HepG2 (cell line): Measurements from ENCODE around the gene CSNK1G1. TPM values are rescaled to one million over a fixed set of nuclear protein-coding genes. Genes with fewer than 3 reads are reported as not detected.

ENCODE experiments used
- CHD4 ChIP-seq: fragments of 200-600 bp; sonication (generic); IDR thresholded peaks from 2 replicates; pipeline ENCODE4 v1.7.0; 2017; ENCODE audit warnings: mild to moderate bottlenecking, low read length, borderline replicate concordance
- HMG20B ChIP-seq: conservative IDR thresholded peaks from 2 replicates; pipeline ENCODE4 v1.6.1; 2016; ENCODE audit warnings: missing genetic modification reagents, missing compliant biosample characterization
- JUNB ChIP-seq: sonication (generic); formaldehyde crosslinking; IDR thresholded peaks from 2 replicates; pipeline ENCODE4 v1.8.0; 2022; ENCODE audit warnings: missing genetic modification reagents, mild to moderate bottlenecking, borderline replicate concordance
- KAT2B ChIP-seq: fragments of 150-350 bp; IDR thresholded peaks from 2 replicates; pipeline ENCODE4 v1.6.1; 2014; ENCODE audit warnings: low read depth, low read length, borderline replicate concordance
- KDM5A ChIP-seq: fragments of 200-600 bp; sonication (generic); IDR thresholded peaks from 2 replicates; pipeline ENCODE4 v1.7.0; 2018; ENCODE audit warnings: antibody characterized with exemption, mild to moderate bottlenecking, low read length, borderline replicate concordance
- NAIF1 ChIP-seq: sonication (generic); formaldehyde crosslinking; IDR thresholded peaks from 2 replicates; pipeline ENCODE4 v1.5.0; 2020; ENCODE audit warnings: mild to moderate bottlenecking, missing genetic modification reagents, borderline replicate concordance
- NR0B2 ChIP-seq: sonication (generic); formaldehyde crosslinking; IDR thresholded peaks from 2 replicates; pipeline ENCODE4 v1.4.0; 2020; ENCODE audit warnings: mild to moderate bottlenecking, missing genetic modification reagents
- RELA ChIP-seq: sonication (generic); formaldehyde crosslinking; IDR thresholded peaks from 2 replicates; pipeline ENCODE4 v1.4.0; 2020; ENCODE audit warnings: missing genetic modification reagents
- SSRP1 ChIP-seq: IDR thresholded peaks from 2 replicates; pipeline ENCODE4 v1.6.1; 2016; ENCODE audit warnings: control low read depth
- ZNF275 ChIP-seq: sonication (generic); formaldehyde crosslinking; IDR thresholded peaks from 2 replicates; pipeline ENCODE4 v1.8.0; 2022; ENCODE audit warnings: missing genetic modification reagents, mild to moderate bottlenecking, inconsistent platforms, borderline replicate concordance
- ZNF549 ChIP-seq: sonication (generic); formaldehyde crosslinking; IDR thresholded peaks from 2 replicates; pipeline ENCODE4 v1.5.0; 2020; ENCODE audit warnings: missing genetic modification reagents
- ZNF564 ChIP-seq: sonication (generic); formaldehyde crosslinking; IDR thresholded peaks from 2 replicates; pipeline ENCODE4 v1.8.1; 2023; ENCODE audit warnings: mild to moderate bottlenecking, missing genetic modification reagents
- ZNF770 ChIP-seq: sonication (generic); formaldehyde crosslinking; IDR thresholded peaks from 2 replicates; pipeline ENCODE4 v1.5.0; 2020; ENCODE audit warnings: mild to moderate bottlenecking, missing genetic modification reagents
- ZNF839 ChIP-seq: sonication (generic); formaldehyde crosslinking; IDR thresholded peaks from 2 replicates; pipeline ENCODE4 v1.4.0; 2020; ENCODE audit warnings: missing genetic modification reagents, mild to moderate bottlenecking, borderline replicate concordance
- polyA plus RNA-seq, 8 experiments: library from polyadenylated mRNA; depleted of rRNA in 3 of 8; stranded (reverse) in 7 of 8; unstranded in 1 of 8; fragments of >200 nt; fragmentation: Illumina TruSeq in 4 of 8; extraction: Trizol in 4 of 8; gene quantifications; 2 replicates each; pipeline versions ENCODE4 v1.2.1 to v1.2.3, GENCODE V29; 2011 to 2016; ENCODE audit warnings: low read depth in 4 of 8, missing spikeins in 1 of 8, mixed read lengths in 1 of 8; ENCODE audit not compliant: insufficient read depth in 1 of 8
- total RNA-seq, 5 experiments: library from RNA; depleted of rRNA; stranded (reverse); fragments of >200 nt; fragmentation: Illumina TruSeq; extraction: Trizol; gene quantifications; 2 replicates each; pipeline ENCODE4 v1.2.3, GENCODE V29; 2016; ENCODE audit warnings: low read depth in 1 of 5
- TF ChIP-seq, protein P1 (sequence below): sonication (generic); formaldehyde crosslinking; IDR thresholded peaks from 2 replicates; pipeline ENCODE4 v1.4.0; 2020; ENCODE audit warnings: missing genetic modification reagents
- TF ChIP-seq, protein P2 (sequence below): sonication (generic); formaldehyde crosslinking; IDR thresholded peaks from 2 replicates; pipeline ENCODE4 v1.4.0; 2020; ENCODE audit warnings: missing genetic modification reagents

CSNK1G1 gene
- total and polyA plus RNA-seq, 2 of the 13 experiments (the other 11 are each of a cell fraction or from before 2014, with no cell fraction given), result 8.5 to 12.6 TPM

DNA sequence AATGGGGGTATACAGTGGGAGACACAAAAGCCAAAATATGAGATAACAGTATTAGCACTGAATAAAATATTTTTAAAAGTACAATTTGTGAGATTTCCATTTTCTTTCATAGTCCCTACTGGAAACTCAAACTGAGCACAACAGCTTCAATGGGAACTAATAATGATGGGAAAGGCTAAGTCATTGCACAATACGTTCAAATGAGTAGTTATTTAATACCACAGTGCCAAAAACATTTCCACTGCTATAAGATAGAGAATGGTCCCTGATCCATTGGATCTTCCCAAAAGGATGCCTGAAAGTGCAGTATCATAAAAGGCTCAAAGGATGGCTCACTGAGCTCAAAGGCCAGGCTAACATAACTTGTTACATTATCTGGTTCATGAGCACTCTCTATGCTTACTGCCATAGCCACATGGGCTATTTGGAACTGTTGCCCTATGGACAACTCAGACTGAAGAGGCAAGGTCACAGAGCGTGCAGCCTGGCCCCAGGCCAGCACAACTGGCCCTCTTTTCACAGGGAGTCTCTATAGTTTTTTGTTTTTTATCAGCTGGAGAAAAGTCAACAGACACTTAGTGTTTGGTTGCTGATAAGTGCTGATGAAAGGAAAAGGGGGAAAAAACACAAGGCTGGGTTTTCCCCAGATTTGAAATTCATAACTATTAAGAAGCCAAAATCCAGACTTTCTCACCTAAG is 139.1 kb downstream of the CSNK1G1 start (continued):
- TF ChIP-seq, protein P1, sequence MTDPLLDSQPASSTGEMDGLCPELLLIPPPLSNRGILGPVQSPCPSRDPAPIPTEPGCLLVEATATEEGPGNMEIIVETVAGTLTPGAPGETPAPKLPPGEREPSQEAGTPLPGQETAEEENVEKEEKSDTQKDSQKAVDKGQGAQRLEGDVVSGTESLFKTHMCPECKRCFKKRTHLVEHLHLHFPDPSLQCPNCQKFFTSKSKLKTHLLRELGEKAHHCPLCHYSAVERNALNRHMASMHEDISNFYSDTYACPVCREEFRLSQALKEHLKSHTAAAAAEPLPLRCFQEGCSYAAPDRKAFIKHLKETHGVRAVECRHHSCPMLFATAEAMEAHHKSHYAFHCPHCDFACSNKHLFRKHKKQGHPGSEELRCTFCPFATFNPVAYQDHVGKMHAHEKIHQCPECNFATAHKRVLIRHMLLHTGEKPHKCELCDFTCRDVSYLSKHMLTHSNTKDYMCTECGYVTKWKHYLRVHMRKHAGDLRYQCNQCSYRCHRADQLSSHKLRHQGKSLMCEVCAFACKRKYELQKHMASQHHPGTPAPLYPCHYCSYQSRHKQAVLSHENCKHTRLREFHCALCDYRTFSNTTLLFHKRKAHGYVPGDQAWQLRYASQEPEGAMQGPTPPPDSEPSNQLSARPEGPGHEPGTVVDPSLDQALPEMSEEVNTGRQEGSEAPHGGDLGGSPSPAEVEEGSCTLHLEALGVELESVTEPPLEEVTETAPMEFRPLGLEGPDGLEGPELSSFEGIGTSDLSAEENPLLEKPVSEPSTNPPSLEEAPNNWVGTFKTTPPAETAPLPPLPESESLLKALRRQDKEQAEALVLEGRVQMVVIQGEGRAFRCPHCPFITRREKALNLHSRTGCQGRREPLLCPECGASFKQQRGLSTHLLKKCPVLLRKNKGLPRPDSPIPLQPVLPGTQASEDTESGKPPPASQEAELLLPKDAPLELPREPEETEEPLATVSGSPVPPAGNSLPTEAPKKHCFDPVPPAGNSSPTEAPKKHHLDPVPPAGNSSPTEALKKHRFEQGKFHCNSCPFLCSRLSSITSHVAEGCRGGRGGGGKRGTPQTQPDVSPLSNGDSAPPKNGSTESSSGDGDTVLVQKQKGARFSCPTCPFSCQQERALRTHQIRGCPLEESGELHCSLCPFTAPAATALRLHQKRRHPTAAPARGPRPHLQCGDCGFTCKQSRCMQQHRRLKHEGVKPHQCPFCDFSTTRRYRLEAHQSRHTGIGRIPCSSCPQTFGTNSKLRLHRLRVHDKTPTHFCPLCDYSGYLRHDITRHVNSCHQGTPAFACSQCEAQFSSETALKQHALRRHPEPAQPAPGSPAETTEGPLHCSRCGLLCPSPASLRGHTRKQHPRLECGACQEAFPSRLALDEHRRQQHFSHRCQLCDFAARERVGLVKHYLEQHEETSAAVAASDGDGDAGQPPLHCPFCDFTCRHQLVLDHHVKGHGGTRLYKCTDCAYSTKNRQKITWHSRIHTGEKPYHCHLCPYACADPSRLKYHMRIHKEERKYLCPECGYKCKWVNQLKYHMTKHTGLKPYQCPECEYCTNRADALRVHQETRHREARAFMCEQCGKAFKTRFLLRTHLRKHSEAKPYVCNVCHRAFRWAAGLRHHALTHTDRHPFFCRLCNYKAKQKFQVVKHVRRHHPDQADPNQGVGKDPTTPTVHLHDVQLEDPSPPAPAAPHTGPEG (CRISPR knock-in tag), result no peak
- TF ChIP-seq SSRP1 (CRISPR knock-in tag) (no peak), HMG20B (CRISPR knock-in tag) (peak; percentile 67; the same call in 1 of the 2 replicates), ZNF549 (CRISPR knock-in tag) (no peak), RELA (CRISPR knock-in tag) (peak; percentile 96; the same call in 1 of the 2 replicates), ZNF564 (CRISPR knock-in tag) (no peak), ZNF275 (CRISPR knock-in tag) (no peak), ZNF839 (CRISPR knock-in tag) (no peak), KDM5A (0 out of 2 replicates have a peak, but pooled peaks have one; percentile 24), KAT2B (no peak), NR0B2 (CRISPR knock-in tag) (no peak), JUNB (CRISPR knock-in tag) (no peak), CHD4 (no peak), ZNF770 (CRISPR knock-in tag) (no peak), NAIF1 (CRISPR knock-in tag) (no peak)
- TF ChIP-seq, protein P2, sequence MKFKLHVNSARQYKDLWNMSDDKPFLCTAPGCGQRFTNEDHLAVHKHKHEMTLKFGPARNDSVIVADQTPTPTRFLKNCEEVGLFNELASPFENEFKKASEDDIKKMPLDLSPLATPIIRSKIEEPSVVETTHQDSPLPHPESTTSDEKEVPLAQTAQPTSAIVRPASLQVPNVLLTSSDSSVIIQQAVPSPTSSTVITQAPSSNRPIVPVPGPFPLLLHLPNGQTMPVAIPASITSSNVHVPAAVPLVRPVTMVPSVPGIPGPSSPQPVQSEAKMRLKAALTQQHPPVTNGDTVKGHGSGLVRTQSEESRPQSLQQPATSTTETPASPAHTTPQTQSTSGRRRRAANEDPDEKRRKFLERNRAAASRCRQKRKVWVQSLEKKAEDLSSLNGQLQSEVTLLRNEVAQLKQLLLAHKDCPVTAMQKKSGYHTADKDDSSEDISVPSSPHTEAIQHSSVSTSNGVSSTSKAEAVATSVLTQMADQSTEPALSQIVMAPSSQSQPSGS (CRISPR knock-in tag), result peak; percentile 55; the same call in 1 of the 2 replicates
